ENCODE measurements around the gene CFAP46.
"Not testable (repeated sequence)": the region's sequence is repeated elsewhere in the genome, so short reads cannot be mapped to it uniquely, and the experiment has no call there.

- TF ChIP-seq CTCF, POLR2A (IDR thresholded peaks at IDR 0.05): not testable (repeated sequence)
These were observed 13.9 kb upstream of the CFAP46 start for GRCh38 chr10:132956259-132956658.

All from esophagus squamous epithelium (tissue), 4 donors.